ENCODE data around the gene SOWAHC.

SOWAHC gene

DNA sequence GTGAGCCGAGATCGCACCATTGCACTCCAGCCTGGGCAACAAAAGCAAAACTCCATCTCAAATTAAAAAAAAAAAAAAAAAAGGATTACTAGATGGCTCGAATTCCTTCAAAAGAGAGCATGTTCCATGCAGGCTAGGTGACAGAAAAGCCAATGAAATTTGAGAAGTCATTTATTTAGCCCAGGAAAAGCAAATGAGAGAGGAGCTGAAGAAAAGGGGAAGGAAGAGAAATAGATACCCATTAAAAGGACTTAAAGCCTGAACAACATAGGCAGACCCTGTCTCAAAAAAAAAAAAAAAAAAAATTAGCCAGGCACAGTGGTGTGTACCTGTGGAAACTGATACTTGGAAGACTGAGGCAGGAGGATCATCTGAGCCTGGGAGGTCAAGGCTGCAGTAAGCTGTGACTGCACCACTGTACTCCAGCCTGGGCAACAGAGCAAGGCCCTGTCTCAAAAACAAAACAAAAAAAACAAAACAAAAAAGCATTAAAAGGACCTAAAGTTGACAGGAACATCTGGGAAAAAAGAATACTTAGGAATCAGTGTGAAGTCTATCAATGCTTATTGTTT is 11.5 kb upstream of the SOWAHC start:
- no peaks in the 10 kb centered on the region for H3K9me3 Mint-ChIP-seq
- no peaks in the 10 kb centered on the region for H3K36me3 Mint-ChIP-seq (ENCODE audit: low read depth)
- no peak for TF ChIP-seq CTCF (IDR thresholded peaks at IDR 0.05; ENCODE audit: unreplicated experiment in 3 of 3)
- no peak overlapping the region for H3K4me3 Mint-ChIP-seq
- peaks cover 20% of the 10 kb centered on the region for H3K4me1 Mint-ChIP-seq
- no peaks in the 10 kb centered on the region for H3K27me3 Mint-ChIP-seq (ENCODE audit: low read depth)
- no peak overlapping the region for H3K27ac Mint-ChIP-seq

- no peak overlapping the region for H3K4me3 Mint-ChIP-seq
Measured at GRCh38 chr2:109604597-109604996, 9.6 kb upstream of the SOWAHC start.

GRCh38 chr2:109607766-109608165 is 6.4 kb upstream of the SOWAHC start:
- H3K27ac Mint-ChIP-seq = no peak overlapping the region
- no peaks in the 10 kb centered on the region for H3K27me3 Mint-ChIP-seq (ENCODE audit: low read depth)
- TF ChIP-seq CTCF (IDR thresholded peaks at IDR 0.05; ENCODE audit: unreplicated experiment in 3 of 3) = no peak
- H3K9me3 Mint-ChIP-seq = no peaks in the 10 kb centered on the region
- H3K4me3 Mint-ChIP-seq = no peak overlapping the region
- peaks cover 3% of the 10 kb centered on the region for H3K36me3 Mint-ChIP-seq (ENCODE audit: low read depth)
- H3K4me1 Mint-ChIP-seq = peaks cover 35% of the 10 kb centered on the region

More at GRCh38 chr2:109604597-109604996, 9.6 kb upstream of the SOWAHC start:
- TF ChIP-seq CTCF (IDR thresholded peaks at IDR 0.05; ENCODE audit: unreplicated experiment in 3 of 3) = no peak
- Mint-ChIP-seq H3K9me3 (no peaks in the 10 kb centered on the region), H3K36me3 (ENCODE audit: low read depth) (peaks cover under 1% of the 10 kb centered on the region), H3K27me3 (ENCODE audit: low read depth) (no peaks in the 10 kb centered on the region), H3K4me1 (peaks cover 35% of the 10 kb centered on the region), H3K27ac (no peak overlapping the region)

GRCh38 chr2:109609352-109610024 is 4.7 kb upstream of the SOWAHC start:
- no peaks in the 10 kb centered on the region for H3K27me3 Mint-ChIP-seq (ENCODE audit: low read depth)

GRCh38 chr2:109611467-109612095 is 2.6 kb upstream of the SOWAHC start:
- peak overlapping the region; percentile 95 to 98 (median 98) for H3K27ac Mint-ChIP-seq
- no peak for TF ChIP-seq CTCF (IDR thresholded peaks at IDR 0.05; ENCODE audit: unreplicated experiment in 3 of 3)
- H3K4me3 Mint-ChIP-seq = peak overlapping the region; percentile 95 to 100 (median 97)

More at GRCh38 chr2:109609352-109610024, 4.7 kb upstream of the SOWAHC start:
- no peak for TF ChIP-seq CTCF (IDR thresholded peaks at IDR 0.05; ENCODE audit: unreplicated experiment in 3 of 3)
- peaks cover 44% of the 10 kb centered on the region for H3K4me1 Mint-ChIP-seq
- H3K9me3 Mint-ChIP-seq = no peaks in the 10 kb centered on the region
- H3K27ac Mint-ChIP-seq = peak overlapping the region; percentile 1 to 50 (median 9)
- H3K4me3 Mint-ChIP-seq = peak overlapping the region; percentile 7 to 61 (median 49)
- peaks cover 3% of the 10 kb centered on the region for H3K36me3 Mint-ChIP-seq (ENCODE audit: low read depth)

More at GRCh38 chr2:109611467-109612095, 2.6 kb upstream of the SOWAHC start:
- peaks cover 54% of the 10 kb centered on the region for H3K4me1 Mint-ChIP-seq
- peaks cover 7% of the 10 kb centered on the region for H3K36me3 Mint-ChIP-seq (ENCODE audit: low read depth)
- H3K9me3 Mint-ChIP-seq = no peaks in the 10 kb centered on the region
- peaks cover 10% of the 10 kb centered on the region for H3K27me3 Mint-ChIP-seq (ENCODE audit: low read depth)

Data from nephron (organoid).